Activated naive CD4-positive, alpha-beta T cell treated with anti-CD3 and anti-CD28 coated beads, Interleukin-2, amount 10 ng/mL, durations not matched to agents 7 days and 5 days (primary cell): Measurements from ENCODE around the gene NOM1.
"Not testable (repeated sequence)": the region's sequence is repeated elsewhere in the genome, so short reads cannot be mapped to it uniquely, and the experiment has no call there.

Source experiments
- CTCF ChIA-PET: fragments of 350-600 bp; sonication (Branson Sonifier 250); formaldehyde crosslinking; loops from one replicate; lab custom pipeline; 2021; ENCODE audit warnings: antibody characterized with exemption; lab: Charles Lee
- DNase-seq: peaks from one replicate; pipeline ENCODE4 v3.0.0-alpha.2; 2020
- H3K27ac Mint-ChIP-seq: one replicate; pipeline ENCODE4 v1.8.0; 2021; ENCODE audit warnings: mild to moderate bottlenecking, moderate library complexity, mixed read lengths
- H3K27me3 Mint-ChIP-seq: one replicate; pipeline ENCODE4 v1.8.0; 2021; ENCODE audit warnings: mild to moderate bottlenecking, mixed read lengths
- H3K36me3 Mint-ChIP-seq: one replicate; pipeline ENCODE4 v1.8.0; 2021; ENCODE audit warnings: mixed read lengths
- H3K4me1 Mint-ChIP-seq: one replicate; pipeline ENCODE4 v1.8.0; 2021; ENCODE audit warnings: mixed read lengths
- H3K4me3 Mint-ChIP-seq: one replicate; pipeline ENCODE4 v1.8.0; 2021; ENCODE audit warnings: mild to moderate bottlenecking, moderate library complexity, mixed read lengths
- H3K9me3 Mint-ChIP-seq: one replicate; pipeline ENCODE4 v1.8.0; 2021; ENCODE audit warnings: mixed read lengths

NOM1 gene, protein sequence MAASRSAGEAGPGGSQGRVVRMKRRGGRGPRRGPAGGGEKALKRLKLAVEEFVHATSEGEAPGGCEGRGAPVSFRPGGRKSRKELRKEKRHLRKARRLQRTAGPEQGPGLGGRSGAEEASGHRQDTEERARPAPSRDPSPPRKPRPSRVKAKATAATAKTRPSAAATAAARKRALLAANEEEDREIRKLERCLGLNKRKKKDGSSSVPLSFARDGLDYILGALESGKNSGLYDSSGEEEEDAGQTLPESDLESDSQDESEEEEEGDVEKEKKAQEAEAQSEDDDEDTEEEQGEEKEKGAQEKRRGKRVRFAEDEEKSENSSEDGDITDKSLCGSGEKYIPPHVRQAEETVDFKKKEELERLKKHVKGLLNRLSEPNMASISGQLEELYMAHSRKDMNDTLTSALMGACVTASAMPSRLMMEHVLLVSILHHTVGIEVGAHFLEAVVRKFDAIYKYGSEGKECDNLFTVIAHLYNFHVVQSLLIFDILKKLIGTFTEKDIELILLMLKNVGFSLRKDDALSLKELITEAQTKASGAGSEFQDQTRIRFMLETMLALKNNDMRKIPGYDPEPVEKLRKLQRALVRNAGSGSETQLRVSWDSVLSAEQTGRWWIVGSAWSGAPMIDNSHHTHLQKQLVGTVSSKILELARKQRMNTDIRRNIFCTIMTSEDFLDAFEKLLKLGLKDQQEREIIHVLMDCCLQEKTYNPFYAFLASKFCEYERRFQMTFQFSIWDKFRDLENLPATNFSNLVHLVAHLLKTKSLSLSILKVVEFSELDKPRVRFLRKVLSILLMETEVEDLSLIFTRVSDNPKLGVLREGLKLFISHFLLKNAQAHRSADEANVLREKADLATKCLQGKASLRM

DNA sequence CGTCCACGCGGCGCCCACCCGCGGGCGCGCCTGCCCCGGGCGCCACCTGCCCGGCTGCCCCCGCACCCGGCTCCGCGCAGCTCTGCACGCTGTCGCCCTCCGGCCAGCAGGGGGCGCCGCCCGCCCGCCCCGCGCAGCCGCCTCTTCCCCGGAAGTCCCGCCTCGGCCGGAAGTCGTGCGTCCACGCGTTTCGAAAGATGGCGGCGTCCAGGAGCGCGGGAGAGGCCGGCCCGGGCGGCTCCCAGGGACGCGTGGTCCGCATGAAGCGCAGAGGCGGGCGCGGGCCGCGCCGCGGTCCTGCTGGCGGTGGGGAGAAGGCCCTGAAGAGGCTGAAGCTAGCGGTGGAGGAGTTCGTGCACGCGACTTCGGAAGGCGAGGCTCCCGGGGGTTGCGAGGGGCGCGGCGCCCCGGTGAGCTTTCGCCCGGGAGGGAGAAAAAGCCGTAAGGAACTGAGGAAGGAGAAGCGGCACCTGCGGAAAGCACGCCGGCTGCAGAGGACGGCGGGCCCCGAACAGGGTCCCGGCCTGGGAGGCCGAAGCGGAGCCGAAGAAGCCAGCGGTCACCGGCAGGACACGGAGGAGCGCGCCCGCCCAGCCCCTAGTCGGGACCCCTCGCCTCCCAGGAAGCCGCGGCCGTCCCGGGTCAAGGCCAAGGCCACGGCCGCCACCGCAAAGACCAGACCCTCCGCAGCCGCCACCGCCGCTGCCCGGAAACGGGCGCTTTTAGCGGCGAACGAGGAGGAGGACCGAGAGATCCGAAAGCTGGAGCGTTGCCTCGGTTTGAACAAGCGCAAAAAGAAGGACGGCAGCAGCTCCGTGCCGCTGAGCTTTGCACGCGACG, at the start of gene NOM1:
Gene NOM1 (plus strand): TSS at position 172 of the 840 bp plus-strand sequence. CDS start 26 bp downstream, at position 198.
- peaks cover 20% of the 10 kb centered on the region for H3K27me3 Mint-ChIP-seq
- CTCF ChIA-PET = interaction anchor here (0.7 to 1.4 kb wide), 12 partner anchors 9 to 390 kb away, joined by 3 to 5 read pairs (median 3); partner anchors contain the start of gene LMBR1
- DNase-seq = peak; percentile 93
- H3K4me1 Mint-ChIP-seq = peaks cover 25% of the 10 kb centered on the region
- H3K9me3 Mint-ChIP-seq = no peaks in the 10 kb centered on the region
- peaks cover 26% of the 10 kb centered on the region for H3K36me3 Mint-ChIP-seq
- H3K27ac Mint-ChIP-seq = peak within 1 kb of the TSS; percentile 88
- H3K4me3 Mint-ChIP-seq = peak within 1 kb of the TSS; percentile 96

DNA sequence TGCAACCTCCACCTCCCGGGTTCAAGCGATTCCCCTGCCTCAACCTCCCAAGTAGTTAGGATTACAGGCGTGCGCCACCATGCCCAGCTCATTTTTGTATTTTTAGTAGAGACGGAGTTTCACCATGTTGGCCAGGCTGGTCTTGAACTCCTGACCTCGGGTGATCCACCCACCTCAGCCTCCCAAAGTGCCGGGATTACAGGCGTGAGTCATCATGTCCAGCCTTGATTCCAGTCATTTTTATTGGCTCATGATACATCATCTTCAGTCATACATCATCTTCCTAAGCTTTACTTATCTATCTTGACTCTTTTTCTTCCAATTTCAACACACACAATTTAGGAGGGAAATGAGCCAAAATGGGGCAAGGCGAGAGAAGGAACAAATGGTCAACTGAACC, 49.4 kb upstream of the NOM1 start:
- peaks cover 34% of the 10 kb centered on the region for H3K4me1 Mint-ChIP-seq
- H3K27ac Mint-ChIP-seq, H3K9me3 Mint-ChIP-seq, DNase-seq, H3K4me3 Mint-ChIP-seq, CTCF ChIA-PET, H3K36me3 Mint-ChIP-seq: not testable (repeated sequence)
- peaks cover 29% of the 10 kb centered on the region for H3K27me3 Mint-ChIP-seq

DNA sequence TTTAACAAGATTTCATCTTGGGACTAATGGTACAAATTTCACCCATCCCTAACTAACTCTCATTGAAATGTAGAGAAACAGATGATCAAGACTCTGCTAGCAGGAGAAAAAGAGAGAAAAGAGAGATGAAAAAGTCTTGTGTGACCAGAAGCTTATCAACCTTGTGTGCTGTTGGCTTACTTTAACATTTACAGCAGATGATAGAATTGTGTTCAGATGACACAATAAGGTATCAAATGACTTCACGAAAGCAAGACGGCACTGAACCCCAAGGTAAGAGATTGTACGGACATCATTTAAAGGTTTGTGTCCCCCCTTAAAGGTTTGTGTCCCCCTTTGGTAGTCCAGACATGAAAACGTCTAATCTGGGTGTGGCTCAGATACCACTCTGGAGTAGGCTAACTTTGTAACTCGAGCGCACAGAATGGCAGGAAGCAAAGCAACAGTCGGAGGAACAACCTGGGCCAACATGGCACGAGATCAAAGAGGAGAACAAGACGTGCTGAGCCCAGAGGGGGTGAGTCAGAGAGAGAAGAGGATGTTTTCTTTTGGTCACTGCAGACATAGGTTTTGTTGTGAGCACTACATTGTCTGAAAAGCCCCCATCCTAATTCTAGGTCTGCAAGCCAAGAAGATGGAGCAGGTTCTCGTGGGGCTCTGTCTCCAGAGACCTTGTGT, 46.1 kb upstream of the NOM1 start:
- Mint-ChIP-seq H3K27me3 (peaks cover 33% of the 10 kb centered on the region), H3K9me3 (no peaks in the 10 kb centered on the region), H3K36me3 (no peaks in the 10 kb centered on the region), H3K4me1 (peaks cover 16% of the 10 kb centered on the region), H3K27ac (peak overlapping the region; percentile 1), H3K4me3 (no peak overlapping the region)
- DNase-seq = peak; percentile 55
- CTCF ChIA-PET = interaction anchor here (0.7 kb wide), 1 partner anchor 124 kb away, joined by 3 read pairs; no protein-coding TSS in a partner anchor

DNA sequence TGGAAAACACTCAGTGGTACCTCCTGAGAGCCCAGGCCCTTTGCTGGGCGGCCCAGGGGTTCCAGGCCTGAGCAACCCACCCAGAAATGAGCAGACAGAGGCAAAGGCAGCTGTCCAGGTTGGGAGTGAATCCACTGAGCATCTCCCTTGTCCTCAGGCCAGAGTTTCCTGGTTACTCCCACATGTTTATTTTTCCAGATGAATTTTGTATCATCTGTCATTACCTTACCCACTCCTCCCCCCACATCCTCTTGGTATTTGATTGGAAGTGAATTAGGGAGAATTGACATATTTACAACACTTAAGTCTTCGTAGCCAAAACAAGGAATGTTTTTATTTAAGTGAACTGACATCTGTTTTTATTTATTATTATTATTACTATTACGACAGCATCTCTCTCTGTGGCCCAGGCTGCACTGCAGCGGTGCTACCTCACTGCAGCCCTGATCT, 43.3 kb upstream of the NOM1 start:
- Mint-ChIP-seq H3K4me3 (no peak overlapping the region), H3K36me3 (no peaks in the 10 kb centered on the region), H3K27ac (no peak overlapping the region), H3K27me3 (peaks cover 20% of the 10 kb centered on the region), H3K9me3 (peaks cover 1% of the 10 kb centered on the region), H3K4me1 (peaks cover 21% of the 10 kb centered on the region)
- no peak for DNase-seq
- CTCF ChIA-PET = no interaction called here

DNA sequence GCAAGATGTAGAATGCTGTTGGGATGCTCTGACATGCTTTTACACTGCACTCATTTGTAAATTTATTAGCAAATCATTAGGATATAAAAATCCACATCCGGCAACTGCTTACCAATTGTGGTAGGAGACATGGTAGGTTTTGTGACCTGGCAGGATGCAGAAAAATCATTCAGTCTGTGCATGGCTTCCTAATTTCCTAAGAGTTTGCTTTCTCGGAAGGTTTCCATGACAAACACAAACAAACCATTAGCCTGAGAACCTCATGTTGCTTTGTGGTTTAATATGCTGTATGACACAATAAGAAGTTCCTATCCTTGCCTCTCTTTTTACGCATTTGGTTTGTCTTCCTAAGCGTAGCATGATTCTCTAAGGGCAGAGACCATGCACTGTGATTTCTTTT, 41.9 kb upstream of the NOM1 start:
- CTCF ChIA-PET = interaction anchor here (0.8 kb wide), 1 partner anchor 64 kb away, joined by 3 read pairs; no protein-coding TSS in a partner anchor
- peaks cover 1% of the 10 kb centered on the region for H3K9me3 Mint-ChIP-seq
- peaks cover 20% of the 10 kb centered on the region for H3K27me3 Mint-ChIP-seq
- H3K36me3 Mint-ChIP-seq = no peaks in the 10 kb centered on the region
- no peak overlapping the region for H3K4me3 Mint-ChIP-seq
- peaks cover 15% of the 10 kb centered on the region for H3K4me1 Mint-ChIP-seq
- no peak overlapping the region for H3K27ac Mint-ChIP-seq
- DNase-seq = no peak

DNA sequence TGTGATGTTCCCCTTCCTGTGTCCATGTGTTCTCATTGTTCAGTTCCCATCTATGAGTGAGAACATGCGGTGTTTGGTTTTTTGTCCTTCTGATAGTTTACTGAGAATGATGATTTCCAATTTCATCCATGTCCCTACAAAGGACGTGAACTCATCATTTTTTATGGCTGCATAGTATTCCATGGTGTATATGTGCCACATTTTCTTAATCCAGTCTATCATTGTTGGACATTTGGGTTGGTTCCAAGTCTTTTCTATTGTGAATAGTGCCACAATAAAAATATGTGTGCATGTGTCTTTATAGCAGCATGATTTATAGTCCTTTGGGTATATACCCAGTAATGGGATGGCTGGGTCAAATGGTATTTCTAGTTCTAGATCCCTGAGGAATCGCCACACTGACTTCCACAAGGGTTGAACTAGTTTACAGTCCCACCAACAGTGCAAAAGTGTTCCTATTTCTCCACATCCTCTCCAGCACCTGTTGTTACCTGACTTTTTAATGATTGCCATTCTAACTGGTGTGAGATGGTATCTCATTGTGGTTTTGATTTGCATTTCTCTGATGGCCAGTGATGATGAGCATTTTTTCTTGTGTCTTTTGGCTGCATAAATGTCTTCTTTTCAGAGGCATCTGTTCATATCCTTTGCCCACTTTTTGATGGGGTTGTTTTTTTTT, 39.8 kb upstream of the NOM1 start:
- H3K4me3 Mint-ChIP-seq, H3K36me3 Mint-ChIP-seq, DNase-seq, H3K27ac Mint-ChIP-seq, H3K4me1 Mint-ChIP-seq, H3K9me3 Mint-ChIP-seq, CTCF ChIA-PET: not testable (repeated sequence)
- peaks cover 24% of the 10 kb centered on the region for H3K27me3 Mint-ChIP-seq

DNA sequence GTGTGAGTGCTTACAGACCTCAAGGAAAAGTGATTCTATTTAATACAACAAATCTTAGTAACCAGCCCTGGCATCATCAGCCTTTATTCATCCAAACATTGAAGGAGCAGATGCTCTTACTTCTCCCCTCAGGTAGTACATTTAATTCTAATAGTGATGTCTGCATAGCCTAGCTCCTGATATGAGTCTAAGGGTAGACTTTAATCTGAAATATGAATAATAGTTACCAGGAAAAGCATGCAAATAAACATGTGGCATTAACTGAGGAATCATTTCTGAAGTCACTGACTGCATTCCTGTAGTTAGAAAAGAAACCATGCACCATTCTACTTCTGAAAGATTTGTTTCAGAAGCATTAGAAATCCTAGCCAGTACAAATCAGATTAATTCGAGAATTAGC, 30.9 kb upstream of the NOM1 start:
- CTCF ChIA-PET = no interaction called here
- Mint-ChIP-seq H3K9me3 (peaks cover 3% of the 10 kb centered on the region), H3K27me3 (peaks cover 60% of the 10 kb centered on the region), H3K4me3 (no peak overlapping the region), H3K4me1 (peaks cover 23% of the 10 kb centered on the region), H3K36me3 (no peaks in the 10 kb centered on the region), H3K27ac (no peak overlapping the region)
- no peak for DNase-seq

DNA sequence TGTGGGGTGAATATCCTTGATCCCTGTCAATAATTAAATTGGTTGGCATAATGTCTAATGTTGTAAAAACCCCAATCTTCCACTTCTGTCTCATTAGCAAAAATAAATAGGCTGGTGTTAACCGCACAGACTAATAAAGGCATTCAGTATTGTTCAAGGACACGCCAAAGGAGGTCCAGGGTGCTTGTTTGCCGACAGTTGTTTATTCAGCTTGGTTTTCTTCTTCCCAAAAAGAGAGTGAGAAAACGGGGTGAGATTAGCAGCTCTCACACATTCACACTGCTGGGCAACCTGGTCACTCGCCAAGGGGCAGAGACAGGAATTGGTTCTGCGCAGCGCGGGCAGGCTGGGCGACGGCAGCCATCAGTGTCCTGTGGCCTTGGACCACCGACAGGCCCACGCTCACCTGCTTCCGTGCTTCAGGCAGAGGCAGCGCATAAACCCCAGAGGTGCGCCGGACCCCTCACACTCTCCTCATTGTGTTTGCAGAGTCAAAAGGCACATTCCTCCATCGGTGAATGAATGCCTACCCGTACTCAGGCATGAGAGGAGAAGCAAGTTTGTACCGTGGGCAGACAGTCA, 30.3 kb upstream of the NOM1 start:
- H3K4me1 Mint-ChIP-seq = peaks cover 28% of the 10 kb centered on the region
- H3K27ac Mint-ChIP-seq = no peak overlapping the region
- H3K36me3 Mint-ChIP-seq = no peaks in the 10 kb centered on the region
- DNase-seq = no peak
- no peak overlapping the region for H3K4me3 Mint-ChIP-seq
- H3K27me3 Mint-ChIP-seq = peaks cover 60% of the 10 kb centered on the region
- CTCF ChIA-PET = interaction anchor here (1.4 kb wide), 1 partner anchor 31 kb away, joined by 4 read pairs; no protein-coding TSS in a partner anchor
- H3K9me3 Mint-ChIP-seq = peaks cover 3% of the 10 kb centered on the region

DNA sequence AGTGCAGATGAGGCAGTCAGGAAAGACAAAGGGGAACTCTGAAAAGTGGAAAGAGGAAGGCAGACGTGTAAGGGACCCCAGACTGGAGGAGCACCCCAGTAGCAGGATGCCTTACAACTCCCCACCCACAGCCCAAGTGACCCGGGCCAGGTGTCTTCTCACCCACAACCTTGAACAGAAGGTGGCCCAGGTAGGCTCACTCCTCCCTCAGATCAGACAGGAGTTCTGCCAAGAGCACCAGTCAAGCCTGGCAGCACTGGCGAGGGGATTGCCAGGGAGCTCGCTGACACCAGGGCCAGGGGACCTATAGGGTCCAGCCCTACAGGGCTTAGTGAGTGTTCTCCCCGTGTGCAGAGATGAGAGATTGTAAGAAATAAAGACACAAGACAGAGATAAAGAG, 29.4 kb upstream of the NOM1 start:
- H3K4me1 Mint-ChIP-seq = peaks cover 32% of the 10 kb centered on the region
- no peak overlapping the region for H3K27ac Mint-ChIP-seq
- peaks cover 62% of the 10 kb centered on the region for H3K27me3 Mint-ChIP-seq
- peaks cover 3% of the 10 kb centered on the region for H3K9me3 Mint-ChIP-seq
- H3K36me3 Mint-ChIP-seq = no peaks in the 10 kb centered on the region
- CTCF ChIA-PET = interaction anchor here (1.4 to 1.9 kb wide), 2 partner anchors 27 to 31 kb away, joined by 4 read pairs; partner anchors contain the start of gene LMBR1
- no peak overlapping the region for H3K4me3 Mint-ChIP-seq
- no peak for DNase-seq

DNA sequence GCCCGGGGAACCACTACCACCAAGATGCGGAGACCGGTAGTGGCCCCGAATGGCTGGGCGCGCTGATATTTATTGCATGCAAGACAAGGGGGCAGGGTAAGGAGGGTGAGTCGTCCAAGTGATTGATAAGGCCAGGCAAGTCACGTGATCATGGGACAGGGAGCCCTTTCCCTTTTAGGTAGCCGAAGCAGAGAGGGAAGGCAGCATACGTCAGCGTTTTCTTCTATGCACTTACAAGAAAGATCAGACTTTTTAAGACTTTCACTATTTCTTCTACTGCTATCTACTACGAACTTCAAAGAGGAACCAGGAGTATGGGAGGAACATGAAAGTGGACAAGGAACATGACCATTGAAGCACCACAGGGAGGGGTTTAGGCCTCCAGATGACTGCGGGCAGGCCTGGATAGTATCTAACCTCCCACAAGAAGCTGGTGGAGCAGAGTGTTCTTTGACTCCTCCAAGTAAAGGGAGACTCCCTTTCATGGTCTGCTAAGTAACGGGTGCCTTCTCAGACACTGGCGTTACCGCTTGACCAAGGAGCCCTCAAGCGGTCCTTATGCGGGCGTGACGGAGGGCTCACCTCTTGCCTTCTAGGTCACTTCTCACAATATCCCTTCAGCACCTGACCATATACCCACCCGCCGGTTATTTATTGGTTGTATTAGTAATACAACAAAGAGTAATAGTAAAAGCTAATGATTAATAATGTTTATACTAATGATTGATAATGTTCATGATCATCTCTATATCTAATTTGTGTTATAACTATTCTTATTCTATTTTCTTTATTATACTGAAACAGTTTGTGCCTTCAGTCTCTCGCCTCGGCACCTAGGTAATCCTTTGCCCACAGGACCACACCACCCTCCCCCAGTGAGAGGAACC, 28.8 kb upstream of the NOM1 start:
- Mint-ChIP-seq H3K27me3 (peaks cover 61% of the 10 kb centered on the region), H3K4me1 (peaks cover 32% of the 10 kb centered on the region)
- DNase-seq, H3K27ac Mint-ChIP-seq, H3K36me3 Mint-ChIP-seq, H3K4me3 Mint-ChIP-seq, H3K9me3 Mint-ChIP-seq: not testable (repeated sequence)
- CTCF ChIA-PET = interaction anchor here (0.7 to 1.9 kb wide), 3 partner anchors 26 to 30 kb away, joined by 3 to 4 read pairs (median 4); partner anchors contain the start of gene LMBR1

DNA sequence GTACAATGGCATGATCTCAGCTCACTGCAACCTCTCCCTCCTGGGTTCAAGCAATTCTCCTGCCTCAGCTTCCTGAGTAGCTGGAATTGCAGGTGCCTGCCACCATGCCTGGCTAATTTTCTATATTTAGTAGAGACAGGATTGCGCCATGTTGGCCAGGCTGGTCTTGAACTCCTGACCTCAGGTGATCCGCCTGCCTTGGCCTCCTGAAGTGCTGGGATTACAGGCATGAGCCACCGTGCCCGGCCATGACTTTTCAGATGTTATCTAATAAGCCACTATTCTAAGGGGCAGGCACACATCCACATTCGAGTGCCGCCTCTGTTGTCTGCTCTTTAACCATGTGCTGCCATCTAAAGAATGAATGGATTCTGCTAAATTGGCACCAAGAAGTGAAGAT, 27.2 kb upstream of the NOM1 start:
- H3K4me3 Mint-ChIP-seq, CTCF ChIA-PET, H3K9me3 Mint-ChIP-seq, H3K36me3 Mint-ChIP-seq, H3K27ac Mint-ChIP-seq, DNase-seq: not testable (repeated sequence)
- H3K4me1 Mint-ChIP-seq = peaks cover 32% of the 10 kb centered on the region
- peaks cover 68% of the 10 kb centered on the region for H3K27me3 Mint-ChIP-seq

DNA sequence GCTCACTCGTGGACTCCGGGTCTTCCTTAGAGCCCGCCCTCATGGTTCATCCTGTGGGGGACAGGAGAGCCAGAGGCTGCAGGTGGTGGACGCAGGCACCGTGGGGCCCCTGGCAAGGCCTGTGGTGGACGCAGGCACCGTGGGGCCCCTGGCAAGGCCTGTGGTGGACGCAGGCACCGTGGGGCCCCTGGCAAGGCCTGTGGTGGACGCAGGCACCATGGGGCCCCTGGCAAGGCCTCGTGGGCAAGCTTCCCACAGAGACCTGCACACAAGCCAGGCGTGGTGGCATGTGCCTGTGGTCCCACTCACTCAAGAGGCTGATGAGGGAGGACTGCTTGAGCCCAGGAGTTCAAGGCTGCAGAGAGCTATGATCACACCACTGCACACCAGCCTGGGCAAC, 23.7 kb upstream of the NOM1 start:
- H3K27ac Mint-ChIP-seq, DNase-seq, CTCF ChIA-PET, H3K4me3 Mint-ChIP-seq, H3K36me3 Mint-ChIP-seq, H3K9me3 Mint-ChIP-seq: not testable (repeated sequence)
- Mint-ChIP-seq H3K27me3 (peaks cover 83% of the 10 kb centered on the region), H3K4me1 (peaks cover 35% of the 10 kb centered on the region)
